GM18511 (cell line): ENCODE results near the gene ITGA2B.
"Not testable (repeated sequence)": the region's sequence is repeated elsewhere in the genome, so short reads cannot be mapped to it uniquely, and the experiment has no call there.

ENCODE experiments used
- ATAC-seq: cut with Tn5 transposase; IDR thresholded peaks from one replicate; pipeline ENCODE4 v1.9.1; 2021; ENCODE audit warnings: mild to moderate bottlenecking, moderate library complexity; ENCODE audit not compliant: unreplicated experiment

Gene ITGA2B

GRCh38 chr17:44394112-44394511, 4.7 kb upstream of the ITGA2B start:
- not testable (repeated sequence) for ATAC-seq

GRCh38 chr17:44390250-44390870, 911 bp upstream of the ITGA2B start:
- ATAC-seq = no peak

DNA sequence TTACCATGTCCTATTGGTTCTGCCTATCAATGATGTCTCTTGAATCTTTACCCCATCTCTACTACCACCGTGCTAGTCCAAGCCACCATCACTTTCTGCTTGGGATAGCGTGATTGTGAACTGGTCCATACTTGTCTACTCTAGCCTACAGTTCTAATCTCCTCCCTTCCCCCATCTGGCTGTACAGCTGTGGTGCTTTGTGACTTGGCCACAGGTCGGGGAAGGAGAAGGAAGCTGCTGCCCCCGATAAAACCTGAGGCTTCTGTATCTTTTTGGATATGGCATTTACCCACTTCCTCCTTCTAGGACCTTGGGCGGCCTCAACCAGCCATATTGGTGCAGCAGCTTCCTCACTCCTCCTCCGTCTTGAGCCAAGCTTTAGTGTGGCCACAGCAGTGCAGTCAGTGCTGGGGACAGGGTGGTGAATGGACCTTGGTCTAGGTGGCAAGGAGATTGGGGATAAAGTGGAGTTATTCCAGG, 314 bp upstream of the ITGA2B start:
- no peak for ATAC-seq

DNA sequence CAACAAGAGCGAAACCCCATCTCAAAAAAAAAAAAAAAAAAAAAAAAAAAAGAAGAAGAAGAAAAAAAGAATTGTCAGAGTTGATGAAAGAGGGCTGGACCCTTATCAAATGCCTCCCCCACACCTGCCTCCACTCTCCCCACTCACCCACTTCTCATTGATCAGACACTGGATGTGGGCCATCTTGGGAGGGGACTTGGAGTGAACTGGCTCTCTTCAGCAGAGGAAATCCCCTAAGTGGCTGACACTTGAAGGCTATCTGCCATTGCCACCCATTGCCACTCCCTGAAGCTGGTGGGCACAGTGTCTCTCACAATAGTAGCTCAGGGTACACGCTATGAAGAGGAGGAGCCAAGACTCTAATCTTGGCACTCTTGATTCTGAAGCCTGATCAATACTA, 1.6 kb downstream of the ITGA2B start:
- no peak for ATAC-seq

DNA sequence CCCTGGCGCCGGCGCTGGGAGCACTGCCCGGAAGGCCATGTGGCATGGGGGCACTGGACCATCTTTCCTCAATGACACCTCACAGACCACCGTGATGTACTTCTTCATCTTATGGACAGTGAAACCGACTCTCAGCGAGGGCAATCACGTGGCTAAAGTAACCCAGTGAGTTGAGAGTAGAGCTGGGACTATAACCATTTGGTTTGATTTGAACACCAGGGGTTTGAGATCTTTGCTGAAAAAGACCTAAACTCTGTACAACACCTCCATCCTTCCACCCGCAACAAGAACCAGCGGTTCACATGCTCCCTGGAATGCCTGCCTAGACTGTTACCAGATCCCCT, 3.3 kb downstream of the ITGA2B start:
- ATAC-seq = no peak

DNA sequence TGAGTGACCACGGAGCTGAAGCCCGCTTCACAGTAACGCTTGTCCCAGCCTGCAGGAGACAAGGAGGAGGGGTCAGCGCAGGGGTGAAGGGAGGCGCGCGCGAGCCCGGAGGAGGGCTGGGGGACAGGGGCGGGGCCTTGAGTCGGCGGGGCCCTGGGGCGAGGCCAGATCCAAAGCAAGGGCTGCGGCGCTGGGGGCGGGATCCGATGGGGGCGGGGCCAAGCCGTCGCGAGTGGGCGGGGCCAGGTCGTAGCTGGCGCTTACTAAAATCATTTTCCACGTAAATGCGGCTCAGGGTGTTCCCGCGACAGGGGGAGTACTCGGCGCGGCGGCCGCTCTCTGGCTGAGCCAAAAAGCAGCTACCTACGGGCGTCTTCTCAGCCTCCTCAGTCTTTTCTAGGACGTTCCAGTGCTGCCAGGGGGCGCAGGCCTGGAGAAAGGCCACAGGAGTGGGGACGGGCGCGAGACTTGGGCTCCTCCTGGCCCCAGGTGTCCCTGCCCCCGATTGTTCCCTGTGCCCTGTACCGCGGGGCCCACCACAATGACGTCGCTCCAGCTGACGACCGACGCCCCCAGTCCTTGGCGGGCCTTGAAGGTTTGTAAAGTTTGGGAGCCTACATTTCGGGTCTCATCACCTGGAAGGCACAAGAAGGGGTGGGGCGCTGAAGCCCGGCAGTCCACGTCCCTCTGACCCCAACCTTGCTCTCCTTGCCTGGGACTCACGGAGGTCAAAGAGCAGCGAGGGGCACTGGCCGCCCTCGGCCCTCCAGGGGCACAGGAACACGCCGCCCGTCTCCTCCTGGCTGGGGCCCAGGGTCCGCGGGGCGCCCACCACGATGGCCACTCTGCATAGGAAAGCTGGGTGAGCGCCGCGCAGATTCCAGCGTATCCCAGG, 3.9 kb downstream of the ITGA2B start:
- no peak for ATAC-seq

DNA sequence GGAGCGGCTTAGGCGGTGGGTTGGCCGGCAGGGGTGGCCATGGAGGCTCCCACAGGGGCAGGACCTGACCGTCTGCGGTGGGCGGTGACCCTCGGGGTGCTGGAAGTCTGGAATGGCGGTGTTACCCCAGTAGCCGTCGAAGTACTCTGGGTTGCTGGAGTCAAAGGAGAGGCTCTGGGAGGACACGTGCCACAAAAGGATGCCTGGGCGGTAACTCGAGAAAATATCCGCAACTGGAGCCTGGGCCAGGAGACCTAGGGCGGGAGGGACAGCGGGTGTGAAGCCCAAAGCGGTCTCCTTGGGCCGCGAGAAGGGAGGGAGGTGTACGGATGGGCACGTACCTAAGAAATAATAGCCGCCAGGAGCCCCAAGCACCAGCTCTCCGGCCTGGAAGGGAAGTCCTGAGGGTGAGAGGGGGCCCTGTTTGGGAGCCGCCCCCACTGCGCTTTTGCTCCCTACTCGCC, 4.6 kb downstream of the ITGA2B start:
- no peak for ATAC-seq

GRCh38 chr17:44384281-44384822, 5.1 kb downstream of the ITGA2B start:
- no peak for ATAC-seq

DNA sequence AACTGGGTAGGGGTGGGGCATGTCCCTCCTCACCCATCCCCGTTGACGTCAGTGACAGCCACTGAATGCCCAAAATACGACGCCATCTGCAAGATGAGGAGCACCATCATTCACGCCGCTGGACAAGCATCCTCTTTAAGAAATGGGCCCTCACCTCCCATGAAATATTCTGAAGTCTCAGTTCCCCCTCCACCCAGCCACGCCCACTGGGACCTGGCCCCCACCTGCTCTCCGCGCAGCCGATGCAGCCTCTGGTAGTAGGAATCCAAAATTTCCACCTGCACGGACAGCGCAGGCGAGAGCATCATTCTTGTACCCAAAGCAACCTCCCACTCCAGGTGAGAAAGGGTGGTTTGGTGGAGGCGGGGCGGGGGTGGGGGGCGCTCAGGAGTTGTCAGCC, 5.6 kb downstream of the ITGA2B start:
- ATAC-seq = no peak

DNA sequence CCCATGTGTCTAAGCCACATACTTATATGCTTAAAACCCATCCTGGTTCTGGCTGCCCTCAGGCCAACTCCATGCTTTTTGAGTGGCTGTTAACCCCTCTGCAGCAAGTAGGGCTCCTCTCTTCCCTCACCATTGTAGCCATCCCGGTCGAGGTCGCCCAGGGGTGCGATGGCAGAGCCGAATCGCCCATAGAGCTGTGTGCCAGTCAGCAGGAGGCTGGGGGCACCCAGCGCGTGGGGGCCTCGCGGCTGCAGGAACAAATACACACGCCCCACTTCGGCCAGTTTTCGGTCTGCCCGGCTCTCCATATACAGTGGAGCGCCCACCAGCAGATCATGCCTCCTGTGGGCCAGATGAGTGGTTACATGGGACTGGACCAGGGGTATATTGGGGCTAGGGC, 6.1 kb downstream of the ITGA2B start:
- ATAC-seq = no peak

DNA sequence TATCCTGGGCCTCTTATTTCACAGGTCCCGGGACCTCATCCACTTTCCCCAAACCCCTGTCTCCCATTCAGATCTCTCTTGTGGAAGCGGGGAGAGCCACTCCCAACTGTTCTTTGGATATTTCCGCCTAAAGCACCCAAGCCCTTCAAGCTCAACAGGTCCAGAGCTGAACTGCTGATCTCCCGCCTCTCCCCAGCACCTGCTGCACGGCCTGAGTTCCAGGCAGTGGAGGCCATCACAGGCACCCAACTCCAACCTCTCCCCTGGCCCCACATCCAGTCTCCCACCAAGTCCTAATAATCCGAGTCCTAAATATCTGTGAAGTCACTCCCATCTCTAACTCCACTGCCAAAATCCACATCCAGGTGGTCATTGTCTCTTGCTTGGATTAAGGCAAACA, 6.5 kb downstream of the ITGA2B start:
- no peak for ATAC-seq

DNA sequence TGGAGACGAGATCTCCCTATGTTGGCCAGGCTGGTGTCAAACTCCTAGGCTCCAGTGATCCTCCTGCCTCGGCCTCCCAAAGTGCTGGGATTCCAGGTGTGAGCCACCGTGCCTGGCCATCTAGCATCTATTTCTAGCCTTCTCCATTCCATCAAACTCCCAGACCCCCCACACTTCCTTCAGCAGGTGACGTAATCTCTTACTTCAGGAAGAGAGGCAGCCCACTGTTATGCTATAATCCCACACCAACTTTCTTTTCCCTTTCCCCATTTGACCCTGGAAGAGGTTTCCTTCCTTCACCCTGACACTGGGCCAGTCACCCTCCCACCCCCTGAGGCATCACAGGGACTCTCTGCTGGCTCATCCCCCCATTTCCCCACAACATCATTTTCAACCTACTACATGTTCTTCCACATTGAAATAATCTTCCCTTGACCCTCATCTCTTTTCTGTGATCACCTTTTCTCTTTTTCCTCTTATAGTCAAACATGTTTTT, 7.6 kb downstream of the ITGA2B start:
- no peak for ATAC-seq

DNA sequence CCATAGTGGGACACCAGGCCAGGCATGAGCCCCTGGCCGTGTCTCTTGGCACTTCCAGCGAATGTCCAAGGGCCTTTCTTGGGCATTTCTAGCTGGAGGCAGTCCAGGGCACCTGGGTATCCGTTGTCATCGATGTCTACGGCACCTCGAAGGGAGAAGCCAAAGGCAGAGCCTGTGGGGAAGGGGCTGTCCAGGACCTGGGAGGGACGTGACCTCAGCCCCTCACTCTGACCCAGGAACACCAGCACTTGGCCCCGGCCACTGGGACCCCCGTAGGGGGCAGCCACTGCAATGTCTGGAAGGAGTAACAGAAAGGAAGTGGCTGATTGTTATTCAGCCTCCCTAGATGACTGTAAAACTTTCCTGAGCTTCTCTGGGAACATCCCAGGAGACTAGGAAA, 8.7 kb downstream of the ITGA2B start:
- ATAC-seq = no peak

GRCh38 chr17:44379887-44380286, 9.6 kb downstream of the ITGA2B start:
- ATAC-seq = no peak

GRCh38 chr17:44378171-44378705, 11.2 kb downstream of the ITGA2B start:
- no peak for ATAC-seq

DNA sequence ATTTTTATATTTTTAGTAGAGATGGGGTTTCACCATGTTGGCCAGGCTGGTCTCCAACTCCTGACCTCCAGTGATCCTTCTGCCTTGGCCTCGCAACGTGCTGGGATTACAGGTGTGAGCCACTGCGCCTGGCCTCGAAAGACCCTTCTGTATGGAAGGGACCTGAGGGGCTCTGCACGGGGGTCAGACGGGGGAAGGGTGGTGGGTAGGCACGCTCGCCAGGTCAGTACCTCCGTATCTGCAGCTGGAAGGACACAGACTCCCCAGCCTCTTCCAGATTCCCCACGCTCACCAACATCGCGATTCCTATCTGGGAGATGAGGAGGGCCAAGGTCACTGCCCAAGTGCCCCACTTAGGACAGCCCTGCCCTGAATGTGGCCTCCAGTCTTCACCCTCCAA, 12.7 kb downstream of the ITGA2B start:
- no peak for ATAC-seq

DNA sequence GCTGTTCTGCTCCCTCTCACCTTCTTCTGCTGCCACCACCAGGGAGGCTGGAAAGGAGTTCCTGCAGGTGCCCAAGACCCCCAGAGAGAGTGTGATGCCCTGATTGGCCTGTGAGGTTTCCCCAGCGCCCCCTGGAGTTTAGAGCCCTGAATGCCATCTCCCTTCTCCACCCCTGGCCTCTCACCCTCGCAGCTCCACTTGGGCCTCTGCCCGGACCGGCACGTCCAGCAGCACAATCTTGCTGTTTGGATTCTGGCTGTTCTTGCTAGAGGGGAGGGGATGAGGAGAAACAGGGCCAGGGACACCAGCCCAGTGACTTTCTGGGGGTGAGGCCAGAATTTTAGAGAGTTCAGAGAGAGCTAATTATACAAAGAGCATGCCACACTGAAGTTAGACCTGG, 13.3 kb downstream of the ITGA2B start:
- ATAC-seq = no peak

DNA sequence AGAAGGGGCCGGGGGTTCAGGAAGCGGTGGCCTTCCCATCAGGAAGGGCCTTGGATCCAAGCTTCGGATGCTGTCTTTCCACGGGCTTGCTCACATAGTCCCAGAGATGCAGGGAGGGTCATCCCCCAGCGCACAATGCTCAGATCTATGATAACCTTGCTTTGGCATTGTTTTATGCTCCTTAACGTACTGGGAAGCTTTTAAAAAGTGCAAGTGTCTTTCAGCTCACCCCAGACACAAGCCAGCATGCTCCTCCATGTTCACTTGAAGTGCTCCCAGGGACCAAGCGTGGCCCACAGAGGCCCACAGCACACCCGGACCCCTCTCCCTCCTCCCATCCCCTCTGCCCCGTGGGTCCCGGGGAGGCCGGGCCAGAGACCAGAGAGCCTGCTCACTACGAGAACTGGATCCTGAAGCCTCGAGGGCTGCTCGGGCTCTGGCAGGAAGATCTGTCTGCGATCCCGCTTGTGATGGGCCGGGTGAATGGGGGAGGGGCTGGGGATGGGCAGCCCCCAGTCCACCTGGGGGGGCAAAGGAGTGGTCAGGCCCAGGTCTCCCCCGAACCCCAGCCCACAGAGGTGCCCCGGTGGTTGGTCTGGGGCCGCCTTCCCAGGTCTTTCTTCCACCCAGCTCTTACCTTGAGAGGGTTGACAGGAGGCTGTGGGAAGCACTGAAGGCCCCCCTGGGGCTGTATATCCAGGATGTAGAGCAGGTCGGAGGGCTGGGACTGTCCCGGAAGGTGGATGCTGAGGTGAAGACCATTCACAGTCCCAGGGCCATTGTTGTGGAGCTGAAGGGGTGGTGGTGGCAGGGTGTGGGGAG, 14.0 kb downstream of the ITGA2B start:
- ATAC-seq = no peak

DNA sequence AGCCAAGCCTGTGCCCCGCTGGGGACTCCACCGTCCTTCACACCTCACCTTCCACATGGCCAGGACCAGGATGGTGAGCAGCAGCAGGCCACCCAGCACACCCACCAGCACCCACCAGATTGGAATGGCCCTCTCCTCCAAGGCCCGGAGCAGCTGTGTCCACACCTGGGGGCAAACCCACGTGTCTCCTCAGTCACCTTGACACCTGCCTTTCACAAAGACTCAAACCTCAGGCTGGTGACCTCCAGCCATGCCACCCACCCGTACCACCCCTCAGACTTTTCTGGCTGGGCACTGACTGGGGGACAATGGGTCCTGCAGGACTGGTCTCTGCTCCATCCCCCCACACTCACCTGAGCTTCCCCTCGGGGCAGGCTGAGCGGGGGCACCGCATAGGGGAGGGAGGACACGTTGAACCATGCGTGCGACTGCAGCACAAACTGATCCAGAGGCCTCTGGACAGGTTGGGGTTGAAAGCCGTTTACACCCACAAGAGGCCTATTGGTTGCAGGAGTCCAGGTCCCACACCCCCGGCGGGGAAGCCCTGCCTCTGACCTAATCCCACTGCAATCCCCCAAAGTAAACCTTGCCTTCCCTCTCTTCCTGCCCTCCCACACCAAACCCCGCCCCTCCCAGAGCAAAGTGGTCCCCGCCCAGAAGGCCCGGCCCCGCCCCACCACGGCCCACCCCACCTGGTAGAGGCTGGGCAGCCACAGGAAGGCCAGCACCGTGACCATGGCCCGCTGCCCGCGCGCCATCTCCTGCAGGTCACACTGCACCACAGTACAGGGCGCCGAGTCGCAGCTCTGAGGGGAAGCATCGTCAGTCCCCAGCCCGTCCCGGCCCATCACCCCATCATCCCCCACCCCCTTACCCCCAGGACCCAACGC, 14.9 kb downstream of the ITGA2B start:
- ATAC-seq = no peak

DNA sequence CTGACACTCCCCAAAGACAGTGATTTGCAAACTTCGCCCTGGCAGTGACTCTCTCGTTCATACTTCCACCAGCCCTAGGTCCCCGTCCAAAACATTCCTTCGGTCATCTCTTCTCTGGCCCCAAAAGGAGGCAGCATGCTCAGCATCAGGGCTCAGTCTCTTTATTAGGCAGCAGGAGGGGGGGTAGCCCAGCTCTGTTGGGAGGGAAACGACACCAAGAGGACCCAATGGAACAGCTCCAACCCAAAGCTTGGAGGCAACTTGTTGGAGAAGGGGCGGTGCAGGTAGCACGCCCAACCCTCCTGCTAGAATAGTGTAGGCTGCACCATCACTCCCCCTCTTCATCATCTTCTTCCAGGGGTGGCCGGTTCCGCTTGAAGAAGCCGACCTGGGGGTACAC, 17.4 kb downstream of the ITGA2B start:
- ATAC-seq = no peak
